WERI-Rb-1 (cell line): ENCODE results near the gene WDFY3.

Experiments
- DNase-seq: peaks from one replicate; pipeline ENCODE4 v3.0.0-alpha.2; 2020
- H3K27ac ChIP-seq: fragments of 250-450 bp; sonication (Bioruptor Pico); 2 replicates; pipeline ENCODE4 v1.5.1; 2020; ENCODE audit warnings: mild to moderate bottlenecking, moderate library complexity
- H3K27me3 ChIP-seq: fragments of 250-450 bp; sonication (Bioruptor Pico); 2 replicates; pipeline ENCODE4 v1.5.1; 2021; ENCODE audit warnings: mild to moderate bottlenecking, low read depth, moderate library complexity; ENCODE audit not compliant: insufficient read depth, severe bottlenecking
- H3K36me3 ChIP-seq: fragments of 250-450 bp; sonication (Bioruptor Pico); 2 replicates; pipeline ENCODE4 v1.5.1; 2020; ENCODE audit warnings: mild to moderate bottlenecking, moderate library complexity
- H3K4me3 ChIP-seq: 2 replicates; pipeline ENCODE4 v1.5.1; 2011; ENCODE audit warnings: low read depth, mild to moderate bottlenecking, control low read depth, low read length
- H3K9me3 ChIP-seq: fragments of 250-450 bp; sonication (Bioruptor Pico); 2 replicates; pipeline ENCODE4 v1.5.1; 2021; ENCODE audit warnings: mild to moderate bottlenecking, moderate library complexity; ENCODE audit not compliant: severe bottlenecking
- TF ChIP-seq, protein P1 (sequence below): IDR thresholded peaks from 2 replicates; pipeline ENCODE4 v1.5.1; 2011; ENCODE audit warnings: low read depth, mild to moderate bottlenecking, control low read depth, inconsistent platforms, low read length

The WDFY3 gene

DNA sequence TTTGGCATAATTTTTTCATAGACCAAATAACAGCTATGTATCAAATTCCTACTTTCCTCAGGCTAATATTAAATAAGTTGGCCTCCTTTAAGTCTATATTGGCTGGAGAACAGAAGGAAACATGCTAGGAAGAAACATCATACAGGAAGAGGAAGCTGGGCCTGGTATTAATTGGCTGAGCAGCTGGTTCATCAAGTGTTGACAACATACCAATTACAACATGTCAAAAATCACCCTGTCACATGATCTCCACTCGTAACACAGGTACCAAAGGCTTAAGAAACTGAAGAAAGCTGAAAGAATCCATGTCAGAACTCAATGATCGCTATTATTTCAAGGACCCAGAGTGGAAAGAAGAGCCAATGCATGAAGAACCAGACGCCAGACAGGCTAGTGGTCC is 10.5 kb downstream of the WDFY3 start:
- Histone ChIP-seq H3K9me3 (no peaks in the 10 kb centered on the region), H3K36me3 (no peaks in the 10 kb centered on the region), H3K27ac (no peak overlapping the region), H3K27me3 (no peaks in the 10 kb centered on the region), H3K4me3 (no peak overlapping the region)
- TF ChIP-seq, protein P1, sequence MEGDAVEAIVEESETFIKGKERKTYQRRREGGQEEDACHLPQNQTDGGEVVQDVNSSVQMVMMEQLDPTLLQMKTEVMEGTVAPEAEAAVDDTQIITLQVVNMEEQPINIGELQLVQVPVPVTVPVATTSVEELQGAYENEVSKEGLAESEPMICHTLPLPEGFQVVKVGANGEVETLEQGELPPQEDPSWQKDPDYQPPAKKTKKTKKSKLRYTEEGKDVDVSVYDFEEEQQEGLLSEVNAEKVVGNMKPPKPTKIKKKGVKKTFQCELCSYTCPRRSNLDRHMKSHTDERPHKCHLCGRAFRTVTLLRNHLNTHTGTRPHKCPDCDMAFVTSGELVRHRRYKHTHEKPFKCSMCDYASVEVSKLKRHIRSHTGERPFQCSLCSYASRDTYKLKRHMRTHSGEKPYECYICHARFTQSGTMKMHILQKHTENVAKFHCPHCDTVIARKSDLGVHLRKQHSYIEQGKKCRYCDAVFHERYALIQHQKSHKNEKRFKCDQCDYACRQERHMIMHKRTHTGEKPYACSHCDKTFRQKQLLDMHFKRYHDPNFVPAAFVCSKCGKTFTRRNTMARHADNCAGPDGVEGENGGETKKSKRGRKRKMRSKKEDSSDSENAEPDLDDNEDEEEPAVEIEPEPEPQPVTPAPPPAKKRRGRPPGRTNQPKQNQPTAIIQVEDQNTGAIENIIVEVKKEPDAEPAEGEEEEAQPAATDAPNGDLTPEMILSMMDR, result no peak
- no peak for DNase-seq

DNA sequence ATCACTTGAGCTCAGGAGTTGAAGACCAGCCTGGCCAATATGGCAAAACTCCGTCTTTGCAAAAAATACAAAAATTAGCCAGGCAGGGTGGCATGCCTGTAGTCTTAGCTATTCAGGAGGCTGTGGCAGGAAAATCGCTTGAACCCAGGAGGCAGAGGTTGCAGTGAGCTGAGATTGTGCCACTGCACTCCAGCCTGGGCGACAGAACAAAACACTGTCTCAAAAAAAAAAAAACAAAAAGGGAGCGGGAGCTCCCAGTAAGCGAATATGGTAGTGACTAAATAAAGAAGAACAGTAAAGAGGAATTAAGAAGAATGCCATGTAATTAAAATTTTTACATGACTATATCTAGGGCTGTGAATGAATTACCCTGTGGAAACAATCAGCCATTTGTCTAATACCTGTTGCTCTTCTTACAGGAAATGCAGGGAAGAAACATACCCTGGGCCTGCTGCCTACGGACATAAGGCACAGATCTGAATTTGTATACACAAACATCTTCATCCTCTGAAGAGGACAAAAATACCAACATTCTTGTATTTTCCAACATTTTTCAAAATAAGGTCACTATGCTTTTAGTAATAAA is 11.4 kb downstream of the WDFY3 start:
- no peak overlapping the region for H3K4me3 ChIP-seq
- H3K36me3 ChIP-seq, result no peaks in the 10 kb centered on the region
- no peaks in the 10 kb centered on the region for H3K9me3 ChIP-seq
- TF ChIP-seq, protein P1, result no peak
- no peaks in the 10 kb centered on the region for H3K27me3 ChIP-seq
- no peak for DNase-seq
- no peak overlapping the region for H3K27ac ChIP-seq

DNA sequence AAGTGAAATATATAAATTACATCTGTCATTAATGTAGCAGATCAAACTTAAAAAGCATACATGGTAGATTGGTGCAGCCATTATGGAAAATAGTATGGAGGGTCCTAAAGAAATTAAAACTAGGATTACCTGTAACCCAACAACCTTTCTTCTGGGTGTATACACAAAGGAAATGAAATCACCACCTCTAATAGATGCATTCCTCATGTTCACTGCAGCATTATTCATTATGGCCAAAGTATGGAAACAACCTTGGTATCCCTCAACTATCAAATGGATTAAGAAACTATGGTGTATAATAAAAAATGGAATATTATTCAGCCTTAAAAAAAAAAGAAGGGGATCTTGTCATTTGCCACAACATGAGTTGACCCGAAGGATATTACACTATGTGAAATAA is 13.7 kb downstream of the WDFY3 start:
- H3K9me3 ChIP-seq, result no peaks in the 10 kb centered on the region
- no peak overlapping the region for H3K4me3 ChIP-seq
- no peaks in the 10 kb centered on the region for H3K27me3 ChIP-seq
- no peaks in the 10 kb centered on the region for H3K36me3 ChIP-seq
- no peak overlapping the region for H3K27ac ChIP-seq
- no peak for DNase-seq
- TF ChIP-seq, protein P1, result no peak

DNA sequence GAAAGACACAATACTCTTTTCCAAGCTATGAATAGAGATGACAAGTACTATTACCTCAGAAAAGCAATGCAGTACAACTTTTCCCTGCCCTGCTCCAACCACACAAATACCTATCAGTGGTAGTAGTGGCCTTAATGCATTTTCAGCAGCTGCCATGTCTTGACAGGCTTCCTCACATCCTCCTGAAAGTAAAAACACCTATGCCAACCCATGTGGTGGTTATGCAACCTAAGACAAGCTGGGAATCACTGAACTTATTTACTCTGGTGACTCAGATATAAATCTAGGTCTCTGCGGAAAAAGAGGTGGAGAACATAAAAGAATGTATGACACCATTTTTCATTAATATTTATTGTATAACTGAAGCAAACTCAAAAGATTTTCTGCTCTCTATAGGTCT is 14.5 kb downstream of the WDFY3 start:
- no peak overlapping the region for H3K27ac ChIP-seq
- no peaks in the 10 kb centered on the region for H3K27me3 ChIP-seq
- no peak overlapping the region for H3K4me3 ChIP-seq
- no peaks in the 10 kb centered on the region for H3K9me3 ChIP-seq
- no peak for DNase-seq
- no peaks in the 10 kb centered on the region for H3K36me3 ChIP-seq
- TF ChIP-seq, protein P1, result no peak

DNA sequence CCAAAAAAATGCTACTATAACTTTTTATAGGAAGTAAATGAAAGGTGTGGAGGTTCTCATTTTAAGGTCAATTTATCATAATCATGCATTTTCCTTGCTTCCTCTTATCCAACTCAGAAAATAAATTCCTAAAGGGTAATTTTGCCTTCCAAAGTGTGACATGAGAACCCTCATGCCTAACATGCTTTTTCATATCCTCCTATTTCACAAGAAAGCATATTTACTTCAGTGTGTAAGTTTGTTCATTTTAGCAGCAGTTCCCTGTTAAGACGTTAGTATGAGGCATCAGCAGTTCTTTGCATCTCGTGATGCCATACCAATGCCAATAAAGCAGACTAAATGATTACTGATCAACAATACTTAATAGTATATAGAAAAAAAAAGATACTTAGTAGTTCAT is 18.4 kb downstream of the WDFY3 start:
- TF ChIP-seq, protein P1, result no peak
- Histone ChIP-seq H3K36me3 (no peaks in the 10 kb centered on the region; the same call in 1 of the 2 replicates), H3K4me3 (no peak overlapping the region), H3K27ac (no peak overlapping the region), H3K27me3 (no peaks in the 10 kb centered on the region), H3K9me3 (no peaks in the 10 kb centered on the region)
- no peak for DNase-seq

DNA sequence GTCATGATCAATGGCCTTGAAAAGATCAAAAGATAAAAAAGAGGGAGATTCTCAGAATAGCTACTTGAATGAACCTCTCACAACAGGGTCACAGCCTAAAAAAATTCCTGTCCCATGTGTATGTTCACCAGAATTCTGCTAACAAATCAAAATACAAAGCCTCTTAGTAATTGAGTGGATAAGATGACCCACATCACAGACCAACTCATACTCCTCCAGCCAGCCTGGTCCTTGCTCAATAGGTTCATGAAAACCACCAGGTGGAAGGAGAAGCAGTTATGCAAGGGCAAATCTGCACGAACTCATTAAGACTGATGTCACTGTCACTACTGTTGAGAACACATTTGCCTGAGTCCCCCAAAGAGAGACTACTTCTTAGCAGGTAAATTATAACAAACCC is 21.5 kb downstream of the WDFY3 start:
- no peak for DNase-seq
- peaks cover 6% of the 10 kb centered on the region for H3K36me3 ChIP-seq
- TF ChIP-seq, protein P1, result no peak
- no peak overlapping the region for H3K4me3 ChIP-seq
- H3K9me3 ChIP-seq, result peaks cover 8% of the 10 kb centered on the region
- no peaks in the 10 kb centered on the region for H3K27me3 ChIP-seq
- H3K27ac ChIP-seq, result no peak overlapping the region
